Breast epithelium (tissue), 3 donors: ENCODE measurements around the gene PMPCA.

ENCODE experiments used
- CTCF ChIP-seq, 3 donors: fragments of 450-650 bp; IDR thresholded peaks; one replicate each; pipeline ENCODE4 v1.5.1; 2016 to 2017; ENCODE audit warnings: antibody characterized with exemption in 3 of 3, mild to moderate bottlenecking in 3 of 3, moderate library complexity in 3 of 3
- POLR2A ChIP-seq: fragments of 450-650 bp; IDR thresholded peaks from one replicate; pipeline ENCODE4 v1.6.1; 2016; ENCODE audit warnings: antibody characterized with exemption, mild to moderate bottlenecking, moderate library complexity
- POLR2AphosphoS5 ChIP-seq, 3 donors: sonication (generic); formaldehyde crosslinking; IDR thresholded peaks; one replicate each; pipeline ENCODE4 v1.6.1; 2017; ENCODE audit warnings: antibody characterized with exemption in 3 of 3

- no peak for TF ChIP-seq CTCF (IDR thresholded peaks at IDR 0.05)
- TF ChIP-seq POLR2A, result no peak
- TF ChIP-seq POLR2AphosphoS5 (IDR thresholded peaks at IDR 0.05), result no peak
Measured at GRCh38 chr9:136381311-136381710, 29.1 kb upstream of the PMPCA start.
